Astrocyte of the spinal cord (primary cell): ENCODE measurements around the gene SLC25A36.

Experiments used
- DNase-seq: peaks from one replicate; pipeline ENCODE4 v3.0.0; 2011; ENCODE audit warnings: low read depth, low spot score
- H3K4me3 ChIP-seq: 2 replicates; pipeline ENCODE4 v1.5.1; 2011; ENCODE audit warnings: low read depth, mild to moderate bottlenecking, low read length, moderate library complexity
- in situ Hi-C: cut with HindIII; loops from 2 replicates; pipeline ENCODE4 v1.10.0; 2017; ENCODE audit warnings: low sequenced_read_pairs
- TF ChIP-seq, protein P1 (sequence below): IDR thresholded peaks from 2 replicates; pipeline ENCODE4 v1.5.1; 2012; ENCODE audit warnings: low read depth, mild to moderate bottlenecking, low read length, inconsistent platforms

The SLC25A36 gene

GRCh38 chr3:140916603-140917002, 25.0 kb upstream of the SLC25A36 start:
- in situ Hi-C loops = no loop called here

GRCh38 chr3:140917772-140918171, 23.9 kb upstream of the SLC25A36 start:
- no peak for DNase-seq
- in situ Hi-C loops = no loop called here
- H3K4me3 ChIP-seq = no peak overlapping the region
- TF ChIP-seq, protein P1, sequence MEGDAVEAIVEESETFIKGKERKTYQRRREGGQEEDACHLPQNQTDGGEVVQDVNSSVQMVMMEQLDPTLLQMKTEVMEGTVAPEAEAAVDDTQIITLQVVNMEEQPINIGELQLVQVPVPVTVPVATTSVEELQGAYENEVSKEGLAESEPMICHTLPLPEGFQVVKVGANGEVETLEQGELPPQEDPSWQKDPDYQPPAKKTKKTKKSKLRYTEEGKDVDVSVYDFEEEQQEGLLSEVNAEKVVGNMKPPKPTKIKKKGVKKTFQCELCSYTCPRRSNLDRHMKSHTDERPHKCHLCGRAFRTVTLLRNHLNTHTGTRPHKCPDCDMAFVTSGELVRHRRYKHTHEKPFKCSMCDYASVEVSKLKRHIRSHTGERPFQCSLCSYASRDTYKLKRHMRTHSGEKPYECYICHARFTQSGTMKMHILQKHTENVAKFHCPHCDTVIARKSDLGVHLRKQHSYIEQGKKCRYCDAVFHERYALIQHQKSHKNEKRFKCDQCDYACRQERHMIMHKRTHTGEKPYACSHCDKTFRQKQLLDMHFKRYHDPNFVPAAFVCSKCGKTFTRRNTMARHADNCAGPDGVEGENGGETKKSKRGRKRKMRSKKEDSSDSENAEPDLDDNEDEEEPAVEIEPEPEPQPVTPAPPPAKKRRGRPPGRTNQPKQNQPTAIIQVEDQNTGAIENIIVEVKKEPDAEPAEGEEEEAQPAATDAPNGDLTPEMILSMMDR = no peak

More at GRCh38 chr3:140916603-140917002, 25.0 kb upstream of the SLC25A36 start:
- TF ChIP-seq, protein P1 = no peak
- H3K4me3 ChIP-seq = no peak overlapping the region
- DNase-seq = no peak

GRCh38 chr3:140920029-140920428, 21.6 kb upstream of the SLC25A36 start:
- in situ Hi-C loops = no loop called here
- DNase-seq = no peak

DNA sequence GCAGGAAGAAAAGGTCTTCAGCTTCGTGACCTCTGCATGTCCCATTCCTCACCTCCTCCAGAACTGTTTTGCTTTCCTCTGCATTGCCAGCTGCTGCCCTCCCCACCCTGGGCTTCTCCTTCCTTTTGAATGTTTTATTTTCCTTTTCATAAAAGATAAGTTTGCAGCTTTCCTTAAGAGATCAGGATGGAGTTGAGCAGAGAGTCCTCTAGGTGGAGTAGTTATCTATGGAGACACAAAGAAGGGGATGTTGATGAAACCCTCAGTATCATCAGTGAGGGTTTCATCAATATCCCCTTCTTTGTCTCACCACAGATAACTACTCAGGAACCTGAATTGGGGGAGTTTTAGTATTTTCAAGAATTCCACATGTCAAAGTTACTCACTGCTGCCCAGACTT, 19.0 kb upstream of the SLC25A36 start:
- in situ Hi-C loops = no loop called here

More at GRCh38 chr3:140920029-140920428, 21.6 kb upstream of the SLC25A36 start:
- no peak overlapping the region for H3K4me3 ChIP-seq
- TF ChIP-seq, protein P1 = no peak

DNA sequence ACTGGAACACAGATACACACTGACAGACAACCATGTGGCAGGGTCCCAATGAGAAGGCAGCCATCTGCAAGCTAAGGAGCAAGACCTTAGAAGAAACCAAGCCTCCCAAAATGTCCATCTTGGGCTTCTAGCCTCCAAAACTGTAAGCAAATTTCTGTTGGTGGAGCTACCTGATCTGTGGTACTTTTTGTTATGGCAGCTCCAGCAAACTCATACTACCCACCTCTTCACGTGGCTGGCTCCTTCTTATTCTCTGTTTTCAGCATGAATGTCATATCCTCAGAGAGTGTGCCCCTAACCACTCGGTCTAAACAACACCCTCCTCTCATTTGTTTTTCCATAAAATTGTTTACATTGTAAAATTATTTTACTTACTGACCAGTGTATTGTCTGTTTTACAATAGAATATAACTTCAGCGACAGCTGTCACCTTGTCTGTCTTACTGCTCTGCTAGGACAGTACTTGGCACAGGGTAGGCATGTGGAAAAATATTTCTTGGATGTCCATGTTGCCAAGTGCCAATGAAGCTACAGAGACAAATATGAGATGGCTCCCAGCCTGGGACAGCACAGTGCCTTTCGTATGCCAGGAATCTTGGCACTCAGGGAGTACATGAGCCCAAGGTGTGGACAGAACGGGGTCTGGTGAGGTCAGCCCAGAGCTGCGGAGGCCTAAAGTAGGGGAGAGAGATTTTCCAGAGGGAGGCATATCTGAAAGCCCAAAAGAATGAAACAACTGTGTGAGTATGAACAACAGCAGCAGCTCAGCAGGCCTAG, 17.4 kb upstream of the SLC25A36 start:
- H3K4me3 ChIP-seq = no peak overlapping the region
- in situ Hi-C loops = no loop called here
- TF ChIP-seq, protein P1 = no peak
- no peak for DNase-seq

More for the DNA sequence above, 19.0 kb upstream of the SLC25A36 start:
- TF ChIP-seq, protein P1 = peak; percentile 54
- no peak overlapping the region for H3K4me3 ChIP-seq
- peak; percentile 33 for DNase-seq

DNA sequence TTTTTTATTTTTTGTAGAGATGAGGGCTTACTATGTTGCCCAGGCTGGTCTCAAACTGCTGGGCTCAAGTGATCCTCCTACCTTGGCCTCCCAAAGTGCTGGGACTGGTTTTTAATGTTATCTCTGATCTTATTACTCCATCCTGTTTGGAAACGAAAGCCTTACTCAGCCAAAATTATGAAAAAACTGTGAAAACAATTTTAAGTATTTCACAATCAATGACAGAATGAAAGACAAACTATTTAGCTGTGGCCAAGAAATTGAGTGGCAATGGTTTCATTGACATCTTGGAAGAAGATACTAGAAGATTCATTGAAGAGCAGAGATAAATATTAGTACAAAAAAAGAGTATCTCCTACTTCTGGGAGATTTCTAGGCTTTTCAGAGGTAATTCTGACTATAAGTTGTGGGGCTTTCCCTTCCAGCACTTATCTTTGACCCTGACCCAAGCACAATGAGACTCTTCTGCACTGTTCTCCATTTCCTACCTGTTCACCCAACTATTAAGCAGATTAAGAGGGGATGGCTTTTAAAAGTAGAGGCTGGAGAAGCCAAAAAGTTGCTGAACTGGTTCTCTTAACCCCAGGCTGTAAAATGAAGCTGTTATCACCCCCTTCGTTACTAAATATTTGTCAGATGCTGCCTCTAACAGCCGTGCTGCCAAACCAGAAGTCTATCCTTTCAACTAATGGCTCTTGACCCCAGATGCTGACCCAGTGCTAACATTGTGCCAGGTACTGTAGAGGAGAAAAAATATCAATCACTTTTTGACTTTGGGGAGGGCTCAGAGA, 14.2 kb upstream of the SLC25A36 start:
- TF ChIP-seq, protein P1 = no peak
- DNase-seq = no peak
- no peak overlapping the region for H3K4me3 ChIP-seq
- in situ Hi-C loops = no loop called here
